Measurements from ENCODE around the gene MUSTN1. TPM values are rescaled to one million over a fixed set of nuclear protein-coding genes. Genes with fewer than 3 reads are reported as not detected.

Gene MUSTN1
- total RNA-seq, 2 donors from 2014 or later: 0.51 to 3.6 TPM

GRCh38 chr3:52800079-52800478 is 34.7 kb downstream of the MUSTN1 start:
- no peaks in the 10 kb centered on the region for H3K36me3 Mint-ChIP-seq
- ATAC-seq (no peak), DNase-seq (ENCODE audit: low spot score in 2 of 2) (no peak)
- H3K27ac Mint-ChIP-seq: no peak overlapping the region
- no peaks in the 10 kb centered on the region for H3K9me3 Mint-ChIP-seq

GRCh38 chr3:52798978-52799476 is 35.8 kb downstream of the MUSTN1 start:
- DNase-seq (ENCODE audit: low spot score in 2 of 2) (peak in 1 of 2 donors; percentile 40), ATAC-seq (peak in 1 of 2 donors; percentile 55)
- peak overlapping the region in 1 of 2 donors; percentile 31 for H3K27ac Mint-ChIP-seq
- no peaks in the 10 kb centered on the region for H3K36me3 Mint-ChIP-seq
- H3K9me3 Mint-ChIP-seq: no peaks in the 10 kb centered on the region

GRCh38 chr3:52798376-52798977 is 36.3 kb downstream of the MUSTN1 start:
- DNase-seq (ENCODE audit: low spot score in 2 of 2): no peak
- Mint-ChIP-seq H3K36me3 (no peaks in the 10 kb centered on the region), H3K9me3 (no peaks in the 10 kb centered on the region), H3K27ac (no peak overlapping the region)
- ATAC-seq: no peak

- no peak for DNase-seq (ENCODE audit: low spot score in 2 of 2)
- no peaks in the 10 kb centered on the region for H3K9me3 Mint-ChIP-seq
- no peak for ATAC-seq
- no peak overlapping the region for H3K27ac Mint-ChIP-seq
- H3K36me3 Mint-ChIP-seq: no peaks in the 10 kb centered on the region
These were observed 38.4 kb downstream of the MUSTN1 start for GRCh38 chr3:52796411-52796810.

GRCh38 chr3:52795298-52795900 is 39.4 kb downstream of the MUSTN1 start:
- no peak for DNase-seq (ENCODE audit: low spot score in 2 of 2)
- no peak for ATAC-seq
- Mint-ChIP-seq H3K9me3 (no peaks in the 10 kb centered on the region), H3K36me3 (no peaks in the 10 kb centered on the region), H3K27ac (no peak overlapping the region)

GRCh38 chr3:52794612-52795099 is 40.2 kb downstream of the MUSTN1 start, which contains the start of gene ITIH3:
ITIH3 (plus strand) TSS chr3:52794796; CDS start chr3:52794804, 8 bp downstream.
- Mint-ChIP-seq H3K36me3 (no peaks in the 10 kb centered on the region), H3K9me3 (no peaks in the 10 kb centered on the region), H3K27ac (no peak within 1 kb of the TSS)
- ATAC-seq: no peak
- no peak for DNase-seq (ENCODE audit: low spot score in 2 of 2)

GRCh38 chr3:52793702-52794611 is 40.9 kb downstream of the MUSTN1 start:
- DNase-seq (ENCODE audit: low spot score in 2 of 2) (no peak), ATAC-seq (no peak)
- Mint-ChIP-seq H3K9me3 (no peaks in the 10 kb centered on the region), H3K27ac (no peak overlapping the region), H3K36me3 (no peaks in the 10 kb centered on the region)

- Mint-ChIP-seq H3K9me3 (no peaks in the 10 kb centered on the region), H3K27ac (no peak overlapping the region), H3K36me3 (no peaks in the 10 kb centered on the region)
- ATAC-seq (no peak), DNase-seq (ENCODE audit: low spot score in 2 of 2) (no peak)
These were observed 41.7 kb downstream of the MUSTN1 start for GRCh38 chr3:52792961-52793695.

- Mint-ChIP-seq H3K9me3 (no peaks in the 10 kb centered on the region), H3K27ac (no peak overlapping the region), H3K36me3 (no peaks in the 10 kb centered on the region)
- DNase-seq (ENCODE audit: low spot score in 2 of 2) (no peak), ATAC-seq (no peak)
These were observed 42.4 kb downstream of the MUSTN1 start for GRCh38 chr3:52792413-52792812.

GRCh38 chr3:52791928-52792327 is 42.9 kb downstream of the MUSTN1 start:
- Mint-ChIP-seq H3K9me3 (no peaks in the 10 kb centered on the region), H3K36me3 (no peaks in the 10 kb centered on the region), H3K27ac (peak overlapping the region in 1 of 2 donors; percentile 50)
- ATAC-seq (no peak), DNase-seq (ENCODE audit: low spot score in 2 of 2) (no peak)

- DNase-seq (ENCODE audit: low spot score in 2 of 2): no peak
- ATAC-seq: no peak
- Mint-ChIP-seq H3K27ac (no peak overlapping the region), H3K9me3 (no peaks in the 10 kb centered on the region), H3K36me3 (no peaks in the 10 kb centered on the region)
These were observed 43.5 kb downstream of the MUSTN1 start for GRCh38 chr3:52791366-52791765.

GRCh38 chr3:52790741-52791140 is 44.1 kb downstream of the MUSTN1 start:
- Mint-ChIP-seq H3K27ac (no peak overlapping the region), H3K36me3 (no peaks in the 10 kb centered on the region), H3K9me3 (no peaks in the 10 kb centered on the region)
- DNase-seq (ENCODE audit: low spot score in 2 of 2) (no peak), ATAC-seq (no peak)

GRCh38 chr3:52790337-52790736 is 44.5 kb downstream of the MUSTN1 start:
- DNase-seq (ENCODE audit: low spot score in 2 of 2) (no peak), ATAC-seq (no peak)
- Mint-ChIP-seq H3K36me3 (no peaks in the 10 kb centered on the region), H3K9me3 (no peaks in the 10 kb centered on the region), H3K27ac (peak overlapping the region in 1 of 2 donors; percentile 27)

- DNase-seq (ENCODE audit: low spot score in 2 of 2): no peak
- Mint-ChIP-seq H3K27ac (no peak overlapping the region), H3K36me3 (no peaks in the 10 kb centered on the region), H3K9me3 (no peaks in the 10 kb centered on the region)
- ATAC-seq: no peak
These were observed 45.1 kb downstream of the MUSTN1 start for GRCh38 chr3:52789746-52790040.

GRCh38 chr3:52788890-52789745 is 45.7 kb downstream of the MUSTN1 start:
- no peak for DNase-seq (ENCODE audit: low spot score in 2 of 2)
- no peaks in the 10 kb centered on the region for H3K9me3 Mint-ChIP-seq
- H3K27ac Mint-ChIP-seq: peak overlapping the region in 1 of 2 donors; percentile 10
- no peak for ATAC-seq
- no peaks in the 10 kb centered on the region for H3K36me3 Mint-ChIP-seq
